ENCODE results near the gene NME8. TPM values are rescaled to one million over a fixed set of nuclear protein-coding genes. Genes with fewer than 3 reads are reported as not detected.

The NME8 gene
- polyA plus RNA-seq, 1 donor from 2014 or later, result not detected

DNA sequence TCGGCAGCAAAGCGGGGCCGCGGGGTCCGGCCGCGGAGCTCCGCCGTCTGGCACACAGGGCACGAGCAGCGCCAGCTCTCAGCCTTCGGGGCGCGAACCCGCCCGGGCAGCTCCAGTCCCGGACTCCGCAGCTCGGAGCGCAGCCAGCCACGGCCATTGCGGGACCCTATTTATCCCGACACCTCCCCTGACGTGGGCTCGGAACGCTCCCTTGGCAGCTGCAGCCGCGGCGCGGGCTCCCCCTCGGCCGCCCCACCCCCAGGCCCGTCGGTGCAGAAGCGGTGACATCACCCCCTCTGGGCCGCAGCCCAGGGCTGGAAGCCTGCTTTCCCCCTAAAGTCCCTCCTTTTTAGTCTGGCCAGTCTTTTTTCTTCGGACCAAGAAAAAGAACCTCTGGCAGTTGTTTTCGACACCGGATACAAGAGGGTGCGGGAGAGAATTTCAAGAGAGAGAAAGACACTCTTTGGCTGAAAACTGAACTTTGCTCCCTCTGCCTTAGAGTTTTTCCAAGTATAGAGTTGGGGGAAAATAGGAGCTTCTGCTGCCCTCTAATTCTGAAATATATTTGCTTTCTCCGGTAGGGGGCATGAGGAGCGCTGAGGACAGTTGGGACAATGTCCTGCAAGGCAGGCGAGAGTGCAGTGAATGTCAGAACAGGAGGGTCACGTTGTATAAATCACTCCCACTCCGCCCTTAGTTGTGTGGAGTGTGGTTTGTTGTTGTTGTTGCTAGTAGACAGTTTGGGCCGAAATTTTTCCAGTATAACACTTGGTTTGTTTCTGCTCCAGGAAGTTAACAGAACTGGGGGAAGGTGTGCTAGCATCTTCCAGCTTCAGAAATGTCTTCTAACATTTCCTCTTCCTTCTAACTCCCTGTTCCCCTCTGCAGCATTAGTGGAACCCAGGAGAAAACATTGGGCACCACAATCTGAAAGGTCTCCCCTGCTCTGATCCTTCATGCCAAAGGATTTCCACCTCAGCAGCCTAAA, 68.6 kb downstream of the NME8 start, which contains the start of gene SFRP4:
Gene SFRP4 (minus strand): TSS at position 145 of the 988 bp plus-strand sequence. CDS start 280 bp downstream, outside the sequence.
- H3K27me3 Mint-ChIP-seq, result peaks cover 46% of the 10 kb centered on the region

DNA sequence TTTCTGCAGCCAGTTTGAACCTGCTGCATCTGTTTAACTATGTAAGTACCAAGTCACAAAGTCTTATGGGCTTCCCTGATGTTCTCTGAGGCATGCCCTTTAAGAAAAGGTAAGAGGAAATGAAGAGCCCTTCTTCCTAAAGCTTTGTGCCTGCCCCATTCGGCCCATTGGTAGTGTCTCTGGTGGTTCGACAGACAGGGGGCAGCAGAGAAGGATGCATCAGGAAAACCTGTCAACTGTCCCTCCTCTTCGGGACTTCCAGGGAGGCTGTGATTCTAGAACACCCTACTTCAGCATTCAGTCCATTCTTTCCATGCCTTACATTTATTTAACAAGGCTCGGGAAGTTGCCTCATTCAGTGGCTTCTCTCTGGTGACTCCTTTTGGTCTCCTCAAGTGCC, 70.1 kb downstream of the NME8 start:
- H3K27ac Mint-ChIP-seq, result no peak overlapping the region

More for the DNA sequence above, 68.6 kb downstream of the NME8 start, which contains the start of gene SFRP4:
- peak within 1 kb of the TSS in 2 of 4 donors; percentile 60 to 64 for H3K4me3 Mint-ChIP-seq
- H3K27ac Mint-ChIP-seq, result no peak within 1 kb of the TSS
- H3K4me1 Mint-ChIP-seq, result peaks cover 3 to 22% (median 5%) of the 10 kb centered on the region in 3 donors
- H3K9me3 Mint-ChIP-seq, result peaks cover 0 to 2% (median 0%) of the 10 kb centered on the region in 3 donors
- no peaks in the 10 kb centered on the region for H3K36me3 Mint-ChIP-seq

DNA sequence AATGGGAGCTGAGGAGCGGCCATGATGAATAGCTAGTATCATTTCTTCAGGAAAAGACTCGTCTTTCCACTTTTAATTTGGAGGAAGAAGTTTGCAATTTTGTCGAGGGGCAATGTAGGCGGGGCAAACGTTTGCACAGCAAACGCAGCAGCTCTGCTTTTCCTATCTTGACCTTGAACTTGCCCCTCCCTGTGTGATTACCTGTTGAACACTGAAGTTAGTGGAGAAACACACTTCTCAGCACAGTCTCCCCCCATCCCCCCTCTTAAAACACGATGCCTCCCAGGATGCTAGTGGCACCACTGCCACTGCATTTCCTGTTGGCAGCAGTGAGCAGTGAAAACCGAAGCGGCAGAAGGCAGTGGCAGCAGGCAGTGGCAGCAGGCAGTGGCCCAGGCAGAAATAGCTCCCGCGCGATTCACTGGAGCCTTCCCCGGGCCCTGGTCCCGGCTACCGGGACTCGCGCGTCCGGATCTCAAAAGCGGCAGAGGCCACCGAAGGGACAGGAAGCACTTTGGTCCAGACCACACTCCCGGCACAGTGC, 72.0 kb downstream of the NME8 start, which contains the start of gene EPDR1:
Gene EPDR1 (plus strand): TSS at position 336 of the 544 bp plus-strand sequence. CDS start 300 bp downstream, outside the sequence.
- H3K27ac Mint-ChIP-seq, result no peak within 1 kb of the TSS
- H3K27me3 Mint-ChIP-seq, result peaks cover 46% of the 10 kb centered on the region
- H3K9me3 Mint-ChIP-seq, result peaks cover 2 to 5% (median 3%) of the 10 kb centered on the region in 3 donors
- H3K4me3 Mint-ChIP-seq, result peak within 1 kb of the TSS; percentile 71 to 91 (median 82)
- no peaks in the 10 kb centered on the region for H3K36me3 Mint-ChIP-seq
- peaks cover 5 to 20% (median 5%) of the 10 kb centered on the region in 3 donors for H3K4me1 Mint-ChIP-seq

More for the DNA sequence above, 70.1 kb downstream of the NME8 start:
- Mint-ChIP-seq H3K4me3 (no peak overlapping the region), H3K9me3 (peaks cover 0 to 2% (median 2%) of the 10 kb centered on the region in 3 donors), H3K27me3 (peaks cover 51% of the 10 kb centered on the region), H3K4me1 (peaks cover 5 to 22% (median 5%) of the 10 kb centered on the region in 3 donors), H3K36me3 (no peaks in the 10 kb centered on the region)

DNA sequence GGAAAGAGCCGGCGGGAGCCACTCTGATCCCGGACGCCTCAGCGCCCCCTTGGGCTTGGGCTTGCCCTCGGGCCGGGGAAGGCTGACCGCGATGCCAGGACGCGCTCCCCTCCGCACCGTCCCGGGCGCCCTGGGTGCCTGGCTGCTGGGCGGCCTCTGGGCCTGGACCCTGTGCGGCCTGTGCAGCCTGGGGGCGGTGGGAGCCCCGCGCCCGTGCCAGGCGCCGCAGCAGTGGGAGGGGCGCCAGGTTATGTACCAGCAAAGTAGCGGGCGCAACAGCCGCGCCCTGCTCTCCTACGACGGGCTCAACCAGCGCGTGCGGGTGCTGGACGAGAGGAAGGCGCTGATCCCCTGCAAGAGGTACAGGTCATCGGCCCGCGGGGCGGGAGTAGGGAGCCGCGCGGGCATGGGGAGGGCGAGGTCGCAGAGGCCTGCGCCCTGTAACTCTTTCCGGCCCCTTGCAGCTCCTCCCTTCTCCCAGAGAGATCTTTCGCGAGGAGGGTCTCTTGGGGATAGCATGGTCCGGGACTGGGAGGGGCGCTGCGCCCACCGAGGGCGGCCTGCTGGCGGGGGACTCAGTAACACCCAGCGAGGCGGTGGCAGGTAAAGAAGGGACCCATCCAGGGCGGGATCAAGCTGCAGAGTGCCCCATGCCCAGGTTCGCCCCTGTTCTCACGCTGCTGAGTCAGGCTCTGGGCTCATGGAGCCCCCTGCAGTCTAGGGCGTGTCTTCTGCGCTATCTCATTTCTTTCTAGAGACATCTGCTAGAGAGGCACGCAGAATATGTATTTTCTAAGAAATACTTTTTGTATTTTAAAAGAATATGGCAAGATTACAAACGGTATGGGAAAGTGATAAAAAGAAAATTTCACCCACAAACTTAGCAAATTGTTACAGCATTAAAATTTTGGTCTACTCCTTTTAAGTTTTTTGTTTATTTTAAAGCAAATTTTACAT, 72.7 kb downstream of the NME8 start:
- Mint-ChIP-seq H3K4me1 (peaks cover 5 to 15% (median 5%) of the 10 kb centered on the region in 3 donors), H3K4me3 (peak overlapping the region; percentile 71 to 91 (median 82)), H3K36me3 (no peaks in the 10 kb centered on the region), H3K27ac (no peak overlapping the region), H3K9me3 (peaks cover 3 to 7% (median 5%) of the 10 kb centered on the region in 3 donors), H3K27me3 (peaks cover 42% of the 10 kb centered on the region)

DNA sequence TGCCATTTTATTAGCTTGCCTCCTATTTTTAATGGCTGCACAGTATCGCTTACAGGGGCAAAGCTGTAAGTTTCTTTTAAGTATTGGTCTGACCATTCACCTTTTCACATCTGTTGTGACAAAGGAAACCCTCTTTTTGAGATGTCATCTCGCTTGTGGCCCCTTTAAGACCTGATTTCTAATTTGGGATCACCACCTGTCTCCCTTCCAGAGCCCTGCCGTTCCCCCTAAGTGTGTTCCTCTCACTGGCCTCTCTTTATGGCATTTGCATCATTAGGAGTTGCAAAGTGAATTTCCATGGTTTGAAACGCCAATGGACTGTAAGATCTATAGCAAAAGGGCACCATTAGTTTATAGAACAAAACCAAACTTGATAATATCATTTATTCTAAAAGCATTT, 73.5 kb downstream of the NME8 start:
- Mint-ChIP-seq H3K27ac (no peak overlapping the region), H3K4me3 (peak overlapping the region in 3 of 4 donors; percentile 19 to 71 (median 43)), H3K4me1 (peaks cover 5 to 13% (median 5%) of the 10 kb centered on the region in 3 donors), H3K36me3 (no peaks in the 10 kb centered on the region), H3K27me3 (peaks cover 39% of the 10 kb centered on the region), H3K9me3 (peaks cover 4 to 9% (median 5%) of the 10 kb centered on the region in 3 donors)

DNA sequence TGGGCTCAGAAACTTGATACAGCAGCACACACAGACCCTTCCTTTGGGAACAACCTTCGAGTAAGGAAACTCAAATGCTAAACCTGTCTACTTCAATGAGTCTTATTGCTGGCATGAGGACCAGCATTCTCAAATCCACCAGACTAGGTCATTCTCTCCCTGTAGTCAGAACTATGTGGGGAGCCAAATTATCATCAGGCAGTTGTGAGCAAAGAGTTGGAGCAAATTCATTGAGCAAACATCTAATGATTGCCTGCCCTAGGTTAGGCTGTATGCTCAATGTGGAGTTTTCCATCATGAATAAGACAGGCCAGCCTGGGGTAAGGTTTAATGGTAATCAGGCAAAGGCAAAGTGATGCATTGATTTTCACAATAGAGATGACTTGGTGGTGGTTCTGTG, 75.6 kb downstream of the NME8 start:
- Mint-ChIP-seq H3K9me3 (peaks cover 2 to 9% (median 4%) of the 10 kb centered on the region in 3 donors), H3K4me3 (no peak overlapping the region), H3K27ac (no peak overlapping the region), H3K4me1 (peaks cover 3 to 7% (median 5%) of the 10 kb centered on the region in 3 donors), H3K27me3 (peaks cover 35% of the 10 kb centered on the region), H3K36me3 (no peaks in the 10 kb centered on the region)

DNA sequence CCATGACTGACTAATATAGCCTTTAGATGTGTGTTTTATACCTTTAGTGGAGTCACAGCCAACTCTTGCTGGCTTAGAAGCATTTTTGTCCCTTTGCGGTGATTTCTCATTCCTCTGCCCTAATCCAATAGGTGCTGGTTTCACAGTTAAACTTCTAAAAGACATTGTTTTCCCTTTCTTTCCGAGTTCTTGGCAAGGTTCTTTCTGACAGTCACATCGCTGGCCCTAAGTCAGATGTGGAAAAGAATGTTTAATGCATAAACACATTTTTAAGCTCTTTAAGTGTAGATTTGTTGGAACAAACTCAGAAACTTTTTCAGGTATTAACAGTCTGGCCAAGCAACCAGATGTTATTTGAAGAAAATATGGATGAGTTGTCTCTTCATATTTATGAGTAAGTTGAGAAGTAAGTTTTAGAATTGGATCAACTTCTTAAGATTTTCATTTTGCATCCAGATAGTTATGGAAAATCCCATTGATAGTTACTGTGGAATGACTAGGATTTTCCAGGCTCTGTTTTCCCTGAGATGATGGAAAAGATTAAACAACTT, 76.2 kb downstream of the NME8 start:
- no peak overlapping the region for H3K4me3 Mint-ChIP-seq
- H3K36me3 Mint-ChIP-seq, result no peaks in the 10 kb centered on the region
- peaks cover 3 to 7% (median 5%) of the 10 kb centered on the region in 3 donors for H3K4me1 Mint-ChIP-seq
- peaks cover 30% of the 10 kb centered on the region for H3K27me3 Mint-ChIP-seq
- peaks cover 2 to 9% (median 4%) of the 10 kb centered on the region in 3 donors for H3K9me3 Mint-ChIP-seq
- no peak overlapping the region for H3K27ac Mint-ChIP-seq

DNA sequence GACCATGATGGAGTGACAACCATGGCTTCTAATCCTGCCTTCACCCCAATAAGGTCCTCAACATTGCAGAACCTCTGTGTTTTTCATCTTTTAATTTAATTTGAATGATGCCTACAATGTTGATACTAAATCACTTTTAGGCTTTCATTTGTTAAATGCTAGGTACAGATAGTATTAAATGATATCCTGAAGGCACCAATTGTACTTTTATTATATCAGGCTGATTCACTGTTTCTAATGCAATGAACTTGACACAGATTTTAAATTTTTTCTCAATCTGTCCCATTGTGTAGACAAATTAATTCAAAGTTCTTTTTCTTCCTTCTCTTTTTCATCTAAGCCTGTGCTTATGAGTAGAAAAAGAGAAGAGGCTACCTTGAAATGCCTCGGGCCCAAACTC, 77.2 kb downstream of the NME8 start:
- Mint-ChIP-seq H3K36me3 (no peaks in the 10 kb centered on the region), H3K4me3 (no peak overlapping the region), H3K4me1 (peaks cover 2 to 5% (median 4%) of the 10 kb centered on the region in 3 donors), H3K27me3 (peaks cover 23% of the 10 kb centered on the region), H3K27ac (no peak overlapping the region), H3K9me3 (peaks cover 2 to 9% (median 4%) of the 10 kb centered on the region in 3 donors)

DNA sequence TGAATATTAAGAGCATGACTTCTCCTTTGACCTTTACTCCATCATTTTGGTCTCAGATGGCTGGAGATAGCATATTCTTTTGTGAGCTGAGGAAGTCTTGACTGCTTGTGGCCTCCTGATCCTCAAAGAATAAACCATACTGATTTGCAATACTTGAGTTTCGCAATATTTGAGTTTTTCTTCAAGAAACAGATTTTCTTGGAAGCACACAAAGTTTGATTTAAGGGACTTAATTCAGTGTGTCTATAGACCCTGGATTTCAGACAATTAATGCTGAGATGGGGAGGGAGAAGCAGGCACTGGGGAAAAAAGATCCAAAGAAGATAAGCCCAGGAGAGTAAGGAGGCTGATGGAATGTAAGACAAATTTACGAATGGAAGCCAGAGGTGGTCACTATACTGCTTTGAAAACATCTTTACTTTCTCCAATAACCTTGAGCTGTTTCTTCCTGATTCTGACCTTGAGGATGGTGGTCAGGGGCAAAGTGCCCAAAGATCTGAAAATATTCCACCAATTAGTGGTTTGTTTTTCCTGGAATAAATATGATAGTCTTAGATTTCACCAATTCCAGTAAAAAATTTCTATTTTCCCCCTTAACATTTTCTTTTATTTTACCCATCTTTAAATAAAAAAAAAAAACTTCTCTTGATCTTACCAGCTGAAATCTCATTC, 79.5 kb downstream of the NME8 start:
- Mint-ChIP-seq H3K4me3 (no peak overlapping the region), H3K27me3 (peaks cover 11% of the 10 kb centered on the region), H3K36me3 (no peaks in the 10 kb centered on the region), H3K4me1 (peaks cover 0 to 2% (median 0%) of the 10 kb centered on the region in 3 donors), H3K27ac (no peak overlapping the region), H3K9me3 (peaks cover 2 to 9% (median 4%) of the 10 kb centered on the region in 3 donors)

DNA sequence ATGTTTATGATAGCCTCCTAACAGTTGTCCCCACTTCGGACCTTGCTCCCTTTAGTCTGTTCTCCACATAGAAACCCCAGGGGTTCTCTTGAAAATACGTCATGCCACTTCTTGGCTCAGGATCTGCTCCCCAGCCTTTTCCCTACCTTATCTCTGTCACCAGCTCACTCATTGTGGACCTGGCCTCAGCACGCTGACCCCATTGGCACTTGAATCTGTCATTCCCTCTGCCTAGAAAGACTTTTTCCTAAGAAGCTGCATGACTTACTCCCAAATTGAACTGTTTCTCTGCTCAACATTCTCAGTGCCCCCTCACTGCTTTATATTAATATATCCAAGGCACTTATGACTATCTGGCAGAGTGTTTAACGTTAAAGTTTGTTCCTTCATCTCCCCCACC, 80.5 kb downstream of the NME8 start:
- H3K27ac Mint-ChIP-seq, result no peak overlapping the region
- no peak overlapping the region for H3K4me3 Mint-ChIP-seq
- H3K27me3 Mint-ChIP-seq, result peaks cover 6% of the 10 kb centered on the region
- H3K36me3 Mint-ChIP-seq, result no peaks in the 10 kb centered on the region
- H3K9me3 Mint-ChIP-seq, result peaks cover 2 to 9% (median 2%) of the 10 kb centered on the region in 3 donors
- peaks cover 0 to 2% (median 0%) of the 10 kb centered on the region in 3 donors for H3K4me1 Mint-ChIP-seq

DNA sequence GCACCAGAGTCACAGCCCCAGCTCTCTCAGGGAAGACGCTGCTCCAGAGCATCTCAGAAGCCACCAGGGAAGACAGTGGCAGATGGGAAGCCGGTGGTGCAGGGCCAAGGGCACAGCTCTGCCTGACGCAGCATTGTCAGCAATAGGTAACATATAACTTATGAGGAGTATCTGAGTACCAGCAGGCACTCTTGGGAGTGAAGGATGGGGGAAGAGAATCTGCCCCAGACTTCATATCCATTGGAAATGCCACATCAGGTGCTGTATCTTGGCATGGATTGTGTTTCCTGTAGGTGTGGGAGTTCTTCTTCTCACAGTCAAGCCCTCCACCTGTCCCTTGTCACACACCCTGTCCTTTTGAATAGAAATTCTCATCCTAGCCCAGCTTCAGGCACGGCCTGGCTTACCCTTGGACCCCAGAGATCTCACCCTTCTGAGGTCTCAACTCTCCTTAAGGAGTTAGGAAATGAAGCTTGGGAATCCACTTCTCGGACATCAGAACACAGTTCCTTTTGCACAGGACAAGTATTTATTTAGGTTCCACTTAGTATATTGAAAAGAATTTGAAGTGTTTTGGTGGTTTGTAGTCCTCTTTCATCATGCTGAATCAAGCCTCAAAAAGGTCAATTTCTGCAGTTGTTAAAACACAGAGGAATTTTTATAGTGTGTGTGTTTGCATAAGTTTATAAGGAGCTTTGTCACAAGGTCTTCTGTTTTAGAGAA, 82.0 kb downstream of the NME8 start:
- Mint-ChIP-seq H3K4me3 (no peak overlapping the region), H3K36me3 (no peaks in the 10 kb centered on the region), H3K9me3 (peaks cover 0 to 6% (median 3%) of the 10 kb centered on the region in 3 donors), H3K27ac (no peak overlapping the region), H3K4me1 (peaks cover 0 to 2% (median 0%) of the 10 kb centered on the region in 3 donors), H3K27me3 (peaks cover 2% of the 10 kb centered on the region)

DNA sequence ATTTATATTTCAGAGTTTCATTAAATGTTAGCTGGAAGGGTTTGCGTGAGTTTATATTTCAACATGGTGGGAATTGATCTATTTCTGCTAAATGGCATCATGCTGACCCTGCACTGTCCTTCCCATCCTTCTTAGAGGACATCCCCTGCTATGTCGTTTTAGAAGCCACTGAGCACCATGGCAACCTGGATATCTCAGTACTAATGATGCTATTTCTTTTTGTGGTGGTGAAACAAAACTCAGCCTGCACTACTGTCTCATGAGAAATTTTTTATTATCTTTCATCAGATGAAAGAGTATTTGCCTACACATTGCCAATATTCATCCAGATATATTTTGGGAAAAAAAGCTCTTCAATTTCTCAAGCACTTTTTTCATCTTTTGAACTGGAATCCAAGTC, 84.1 kb downstream of the NME8 start:
- Mint-ChIP-seq H3K36me3 (peaks cover 2% of the 10 kb centered on the region), H3K27me3 (no peaks in the 10 kb centered on the region), H3K9me3 (peaks cover 3 to 9% (median 4%) of the 10 kb centered on the region in 3 donors), H3K27ac (no peak overlapping the region), H3K4me1 (peaks cover 0 to 2% (median 0%) of the 10 kb centered on the region in 3 donors), H3K4me3 (no peak overlapping the region)

Measured in IgD-negative memory B cell (primary cell).